HG03159 (cell line): Measurements from ENCODE around the gene SKI.
A peak's percentile ranks its signal among the peaks of the same experiment; 100 is the strongest.

ENCODE experiments used
- ATAC-seq: cut with Tn5 transposase; IDR thresholded peaks from one replicate; pipeline ENCODE4 v1.9.1; 2021; ENCODE audit warnings: mild to moderate bottlenecking, moderate library complexity; ENCODE audit not compliant: unreplicated experiment

The SKI gene

DNA sequence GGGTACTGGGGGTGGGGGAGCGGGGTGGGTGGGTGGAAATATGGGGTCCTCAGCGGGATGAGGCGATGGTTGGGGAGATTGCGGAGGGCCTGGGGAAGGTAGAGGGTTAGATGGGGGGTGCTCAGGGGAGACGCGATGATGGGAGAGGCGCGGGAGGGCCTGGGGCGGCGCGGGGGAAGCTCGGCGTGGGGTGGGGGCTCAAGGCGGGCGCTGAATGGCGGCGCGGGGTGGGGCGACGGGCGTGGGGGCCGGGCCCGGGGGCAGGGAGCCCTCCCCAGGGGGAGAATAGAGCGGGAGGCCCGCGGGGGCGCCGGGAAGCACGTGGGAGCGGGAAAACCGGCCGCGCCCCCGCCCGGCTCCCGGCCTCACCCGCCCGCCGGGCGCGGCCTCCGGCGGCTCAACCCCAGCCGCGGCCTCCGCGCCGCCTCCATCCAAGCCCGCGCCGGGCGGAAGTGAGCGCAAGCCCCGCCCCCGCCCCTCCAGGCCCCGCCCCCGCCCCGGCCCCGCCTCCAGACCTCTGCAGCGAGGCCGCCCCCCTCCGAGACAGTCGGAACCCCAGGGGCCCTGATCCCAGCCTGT is 33.7 kb upstream of the SKI start, which contains the start of gene FAAP20:
Gene FAAP20, minus strand, starts transcription at position 454 of the 579 bp plus-strand sequence. Its CDS starts 23 bp downstream, at position 431.
- peak; percentile 56 for ATAC-seq

DNA sequence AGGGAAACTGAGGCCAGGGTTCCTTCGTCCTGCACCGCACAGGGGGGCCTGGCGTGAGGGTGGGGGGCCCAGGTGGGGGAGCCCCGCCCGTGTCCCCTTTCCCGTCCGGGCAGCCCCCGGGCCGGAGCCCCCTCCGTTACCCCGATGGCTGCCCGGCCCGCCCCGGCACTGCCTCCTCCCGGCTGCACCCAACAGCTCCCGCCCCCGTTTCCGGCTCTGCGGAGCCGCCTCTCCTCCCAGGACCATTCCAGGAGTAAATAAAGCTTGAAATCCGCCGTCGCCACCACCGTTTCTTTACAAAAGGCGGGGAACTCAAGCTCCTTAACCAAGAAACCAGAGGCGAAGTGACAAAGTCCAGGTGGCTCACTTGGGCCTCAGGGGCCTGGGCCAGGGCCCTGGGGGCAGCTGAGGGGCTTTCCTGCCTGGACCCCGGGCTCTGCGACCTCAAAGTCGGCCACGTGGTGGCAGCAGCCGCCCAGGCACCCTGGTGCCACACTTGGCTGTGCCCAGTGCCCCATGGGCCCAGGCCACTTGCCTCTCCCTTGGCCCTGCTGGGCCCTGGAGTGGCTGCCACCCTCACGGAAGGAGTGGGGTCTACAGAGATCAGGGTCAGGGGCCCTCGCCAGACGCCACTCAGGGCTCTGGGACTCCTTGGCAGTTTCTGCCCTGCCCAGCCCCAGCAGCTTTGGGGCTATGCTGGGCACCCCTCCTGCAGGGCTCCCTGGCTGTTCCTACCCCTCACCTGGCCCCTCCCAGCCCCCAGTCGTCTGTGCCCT is 33.0 kb upstream of the SKI start:
- ATAC-seq: peak; percentile 65

- ATAC-seq: no peak
Observed at GRCh38 chr1:2195785-2196184, 32.3 kb upstream of the SKI start.

DNA sequence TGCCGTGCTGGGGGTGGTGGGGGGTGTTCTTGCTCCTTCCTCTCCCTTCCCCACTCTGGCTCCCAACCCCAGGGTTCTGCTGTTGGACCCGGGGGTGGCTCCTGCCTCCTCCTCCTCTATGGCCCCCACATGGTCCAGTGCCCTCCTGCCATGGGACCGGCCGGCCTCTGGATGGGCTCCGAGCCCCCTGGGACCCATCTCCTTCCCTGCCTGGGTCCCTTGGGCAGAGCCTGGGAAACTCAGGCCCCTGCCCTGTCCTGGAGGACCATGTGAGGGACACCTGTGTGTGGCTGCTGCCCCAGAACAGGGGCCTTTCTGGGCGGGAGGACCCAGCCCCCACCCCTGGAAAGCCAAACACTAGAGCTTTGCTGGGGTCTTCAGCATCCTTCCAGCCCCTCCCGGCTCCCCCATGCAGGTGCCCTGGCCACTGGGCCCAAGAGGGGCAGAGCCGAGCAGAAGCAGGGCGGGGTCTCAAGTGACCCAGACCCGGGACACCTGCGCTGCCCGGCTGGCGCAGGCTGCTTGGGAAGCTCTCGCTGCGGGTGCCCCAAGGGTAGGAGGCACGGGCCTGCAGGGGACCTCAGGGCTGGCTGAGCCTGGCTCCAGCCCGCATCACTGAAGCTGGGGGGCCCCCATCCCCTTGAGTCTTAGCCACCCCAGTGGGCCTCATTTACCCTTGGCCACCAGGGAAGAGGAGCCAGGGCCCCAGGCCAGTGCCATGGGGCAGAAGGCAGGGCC is 31.0 kb upstream of the SKI start:
- ATAC-seq: no peak

DNA sequence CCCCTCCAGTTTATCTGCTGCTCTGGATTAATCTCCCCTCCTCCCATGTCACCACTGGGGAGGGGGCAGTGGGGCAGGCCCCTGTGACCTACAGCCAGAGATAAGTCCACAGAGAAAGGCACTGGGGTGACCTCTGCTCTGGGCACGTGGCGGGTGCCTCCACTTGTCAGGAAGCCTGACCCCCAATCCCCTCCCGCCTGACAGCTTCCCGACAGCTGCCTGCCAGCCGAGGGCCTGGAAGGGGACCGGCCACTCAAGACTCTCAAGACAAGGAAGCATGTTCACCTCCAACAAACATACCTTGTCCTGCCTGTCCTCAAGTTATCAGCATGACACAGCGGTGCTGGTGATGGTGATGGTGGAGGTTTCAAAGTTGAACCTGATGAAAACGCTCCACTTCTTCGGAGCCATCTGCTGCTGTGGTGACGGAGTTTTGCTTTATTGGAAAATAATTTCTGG is 30.4 kb upstream of the SKI start:
- no peak for ATAC-seq

- ATAC-seq: no peak
Observed at GRCh38 chr1:2198571-2198970, 29.5 kb upstream of the SKI start.

DNA sequence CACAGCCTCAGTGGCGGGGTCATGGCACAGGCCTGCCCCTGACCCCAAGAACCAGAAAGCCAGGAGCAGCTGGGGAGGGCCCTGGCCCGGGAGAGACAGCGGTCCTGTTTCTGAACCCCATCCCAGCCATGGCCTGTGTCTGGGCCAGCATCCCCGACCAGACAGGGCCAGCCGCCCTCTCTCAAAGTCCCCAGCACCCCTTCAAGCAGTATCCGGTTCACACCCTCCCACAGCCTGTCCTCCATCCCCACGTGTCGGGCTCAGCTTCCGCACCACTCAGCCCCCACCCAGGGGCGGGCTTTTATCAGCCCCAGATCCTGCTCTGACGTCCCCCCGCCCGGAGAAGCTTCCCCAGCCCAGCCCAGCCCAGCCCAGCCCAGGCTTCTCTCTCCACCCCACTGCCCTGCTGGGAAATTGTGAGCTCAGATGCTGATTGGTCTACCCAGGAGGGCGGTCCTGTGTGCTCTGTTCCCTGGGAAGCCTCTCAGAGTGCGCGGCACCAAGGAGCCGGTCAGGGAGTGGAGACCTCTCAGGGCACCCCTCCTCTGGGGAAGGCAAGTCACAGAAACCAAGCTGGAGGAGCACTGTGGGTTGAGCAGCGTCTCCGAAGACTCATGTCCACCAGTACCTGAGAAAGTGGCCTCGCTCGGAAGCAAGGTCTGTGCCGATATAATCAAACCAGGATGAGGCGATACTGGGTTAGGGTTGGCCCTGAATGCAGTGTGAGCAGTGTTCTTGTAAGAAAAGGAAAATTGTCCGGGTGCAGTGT is 28.9 kb upstream of the SKI start:
- no peak for ATAC-seq

GRCh38 chr1:2200308-2200943 is 27.7 kb upstream of the SKI start:
- ATAC-seq: no peak

DNA sequence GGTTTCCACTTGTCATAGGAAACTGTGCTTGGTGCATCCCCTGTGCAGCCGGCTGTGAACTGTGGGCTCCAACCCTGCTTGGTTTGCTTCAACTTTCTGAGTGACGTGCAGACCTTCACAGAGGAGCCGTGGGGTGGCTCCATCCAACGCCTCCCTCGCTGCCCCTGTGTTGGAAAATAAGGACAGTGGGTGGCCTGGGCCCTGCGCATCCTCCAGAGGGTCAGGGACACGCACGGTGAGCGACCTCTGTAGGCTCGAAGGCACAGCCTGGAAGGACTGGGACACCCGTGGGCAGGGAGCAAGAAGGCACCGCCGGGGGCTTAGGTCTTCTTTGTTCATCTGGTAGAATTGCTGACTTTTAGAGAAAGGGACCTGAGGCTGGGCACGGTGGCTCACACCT is 27.1 kb upstream of the SKI start:
- ATAC-seq: no peak

DNA sequence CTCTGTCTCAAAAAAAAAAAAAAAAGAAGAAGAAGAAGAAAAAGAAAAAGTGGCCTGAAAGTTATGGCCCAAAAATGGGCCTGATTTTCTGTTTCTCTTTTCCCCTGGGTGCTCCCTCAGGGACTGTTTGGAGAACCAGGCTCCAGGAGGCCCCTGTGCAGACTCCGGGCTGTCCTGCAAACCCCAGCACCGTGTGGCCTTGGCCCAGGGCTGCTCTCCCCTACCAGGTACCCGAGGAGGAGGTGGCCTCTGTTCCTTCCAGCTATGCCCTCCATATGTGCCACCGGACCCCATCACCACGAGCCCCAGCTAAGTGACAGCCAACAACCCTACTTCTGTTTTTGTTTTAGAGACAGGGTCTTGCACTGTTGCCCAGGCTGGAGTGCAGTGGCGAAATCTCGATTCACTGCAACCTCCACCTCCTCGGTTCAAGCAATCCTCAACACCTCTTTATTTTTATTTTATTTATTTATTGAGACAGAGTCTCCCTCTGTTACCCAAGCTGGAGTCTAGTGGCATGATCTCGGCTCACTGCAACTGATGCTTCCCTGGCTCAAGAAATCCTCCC is 26.0 kb upstream of the SKI start:
- ATAC-seq: no peak

DNA sequence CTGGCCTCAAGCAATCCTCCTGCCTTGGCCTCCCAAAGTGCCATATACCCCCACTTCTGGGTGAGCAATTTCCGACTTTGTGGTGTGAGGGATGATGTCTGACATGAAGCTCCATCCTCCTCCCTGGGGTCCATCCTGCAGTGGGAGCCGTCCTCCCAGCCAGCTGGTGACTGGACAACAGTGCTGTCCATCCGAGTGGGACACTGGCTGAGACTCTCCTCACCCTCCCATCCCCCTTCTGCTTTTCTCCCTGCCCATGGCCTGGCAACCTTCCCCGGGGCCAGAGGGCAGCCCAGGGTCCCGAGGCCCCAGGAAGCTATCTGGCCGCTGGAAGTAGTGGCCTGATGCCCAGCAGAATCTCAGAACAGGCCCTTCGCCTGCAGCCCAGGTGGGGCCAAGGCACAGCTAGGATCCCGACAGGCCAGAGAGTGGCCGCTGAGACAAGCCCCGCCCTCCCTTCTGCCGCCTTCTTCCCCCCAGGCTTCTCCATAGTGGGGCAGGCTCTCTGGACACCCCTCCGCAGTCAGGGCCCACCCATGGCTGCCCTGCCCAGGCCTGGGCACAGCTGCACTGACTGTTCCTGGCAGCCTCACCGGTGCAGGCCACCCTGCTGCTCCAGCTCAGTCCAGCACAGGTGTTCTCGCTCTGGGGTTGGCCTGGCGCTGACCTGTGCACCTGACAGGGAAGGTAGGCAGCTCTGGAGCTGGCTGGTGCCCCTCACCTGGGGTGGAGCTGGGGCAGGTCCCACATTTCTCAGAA is 25.1 kb upstream of the SKI start:
- no peak for ATAC-seq

DNA sequence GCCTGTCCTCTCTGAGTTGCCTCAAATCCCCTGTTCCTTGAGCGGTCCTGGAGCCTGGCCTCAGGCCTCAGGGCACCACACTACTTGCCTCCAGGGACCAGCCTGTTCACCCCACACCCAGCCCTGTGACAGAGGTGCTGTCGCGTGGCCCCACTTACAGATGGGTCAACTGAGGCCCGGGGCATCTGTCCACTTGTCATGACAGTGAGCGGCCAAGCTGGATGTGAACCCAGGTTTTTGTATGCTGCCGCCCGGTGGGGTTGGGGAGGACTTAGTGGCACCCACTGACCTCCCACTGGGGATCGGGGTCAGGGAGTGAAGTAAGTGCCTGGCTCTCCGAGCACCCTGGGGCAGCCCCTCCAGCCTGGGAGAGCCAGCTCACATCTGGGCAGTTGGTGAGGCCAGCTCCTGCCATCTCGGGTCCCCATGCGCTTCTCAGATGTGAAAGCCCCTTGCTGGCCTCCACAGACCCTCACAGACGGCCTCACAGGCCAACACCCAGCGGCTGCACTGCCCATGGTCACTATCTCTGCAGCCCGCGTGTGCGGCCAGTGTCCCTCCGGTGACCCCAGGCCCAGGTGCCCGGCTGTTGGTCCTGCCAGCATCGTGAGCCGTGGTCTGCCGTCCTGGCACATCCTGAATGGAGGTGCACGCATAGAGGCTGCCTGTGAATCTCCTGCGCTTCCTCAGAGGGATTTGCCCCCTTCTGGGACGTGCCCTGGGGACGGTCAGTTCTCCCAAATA is 24.3 kb upstream of the SKI start:
- no peak for ATAC-seq

DNA sequence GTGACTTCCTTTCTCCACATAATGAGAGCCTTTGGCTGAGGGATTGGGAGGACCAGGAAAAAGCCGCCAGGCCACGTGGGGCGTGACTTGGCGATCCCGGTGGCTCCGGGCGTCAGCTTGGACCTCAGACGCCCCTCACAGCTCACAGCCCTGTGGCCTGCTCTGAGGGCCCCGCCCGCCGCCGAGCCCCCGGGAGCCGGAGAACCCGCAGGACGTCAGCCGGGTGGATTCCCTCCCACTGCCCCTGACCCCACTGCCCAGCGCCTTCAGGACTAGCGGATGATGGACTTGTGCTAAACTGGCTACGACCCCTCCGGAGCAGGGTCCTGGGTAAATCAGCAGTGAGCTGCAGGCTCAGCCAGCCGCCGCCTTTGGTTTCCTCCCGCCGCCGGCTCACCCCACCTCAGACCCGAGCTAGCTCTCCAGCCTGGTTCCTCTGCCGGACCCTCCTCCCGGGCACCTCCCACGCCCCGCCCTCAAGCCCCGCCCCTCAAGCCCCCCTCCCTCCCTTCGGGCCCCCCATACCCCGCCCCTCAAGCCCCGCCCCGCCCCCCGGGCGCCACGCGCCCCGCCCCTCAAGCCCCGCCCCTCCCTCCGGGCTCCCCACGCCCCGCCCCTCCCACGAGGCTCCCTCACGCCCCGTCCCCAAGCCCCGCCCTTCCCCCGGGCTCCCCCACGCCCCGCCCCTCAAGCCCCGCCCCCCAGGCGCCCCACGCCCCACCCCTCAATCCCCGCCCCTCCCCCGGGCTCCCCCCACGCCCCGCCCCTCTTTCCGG is 23.5 kb upstream of the SKI start:
- no peak for ATAC-seq

DNA sequence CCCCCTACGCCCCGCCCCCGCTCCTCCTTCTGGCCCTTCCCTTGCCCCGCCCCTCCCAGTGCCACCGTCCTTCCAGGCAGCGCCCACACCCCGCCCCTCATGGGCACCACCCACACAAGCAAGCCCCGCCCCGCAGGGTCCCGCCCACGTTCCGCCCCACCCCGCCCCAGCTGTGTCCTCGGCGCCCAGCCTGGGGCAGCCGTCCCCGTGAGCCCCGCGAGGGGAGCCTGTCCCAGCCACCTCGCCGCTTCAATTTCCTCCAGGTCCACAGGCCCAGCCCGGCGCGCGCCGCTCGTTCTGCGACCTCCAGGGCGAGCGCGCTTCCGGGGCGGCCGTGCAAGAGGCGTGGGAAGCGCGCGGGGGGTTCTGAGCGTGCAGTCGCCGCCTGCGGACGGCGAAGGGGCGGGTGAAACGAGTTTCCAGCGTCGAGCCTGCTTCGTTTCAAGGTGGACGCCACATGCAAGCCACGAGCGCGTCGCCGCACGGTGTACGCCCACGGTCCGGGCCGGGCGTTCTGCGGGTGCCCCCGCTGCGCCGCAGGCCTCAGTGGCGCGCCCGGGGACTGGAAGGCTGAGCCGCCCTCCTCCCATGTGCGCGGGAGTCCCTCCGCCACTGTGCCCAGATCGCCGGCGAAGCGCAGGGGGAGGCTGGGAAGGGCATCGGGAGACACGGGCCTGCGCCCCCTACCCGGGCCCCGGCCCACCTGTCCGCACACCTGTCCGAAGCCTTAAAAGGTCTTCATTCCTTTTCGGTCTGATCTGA is 22.7 kb upstream of the SKI start:
- ATAC-seq: peak; percentile 69

DNA sequence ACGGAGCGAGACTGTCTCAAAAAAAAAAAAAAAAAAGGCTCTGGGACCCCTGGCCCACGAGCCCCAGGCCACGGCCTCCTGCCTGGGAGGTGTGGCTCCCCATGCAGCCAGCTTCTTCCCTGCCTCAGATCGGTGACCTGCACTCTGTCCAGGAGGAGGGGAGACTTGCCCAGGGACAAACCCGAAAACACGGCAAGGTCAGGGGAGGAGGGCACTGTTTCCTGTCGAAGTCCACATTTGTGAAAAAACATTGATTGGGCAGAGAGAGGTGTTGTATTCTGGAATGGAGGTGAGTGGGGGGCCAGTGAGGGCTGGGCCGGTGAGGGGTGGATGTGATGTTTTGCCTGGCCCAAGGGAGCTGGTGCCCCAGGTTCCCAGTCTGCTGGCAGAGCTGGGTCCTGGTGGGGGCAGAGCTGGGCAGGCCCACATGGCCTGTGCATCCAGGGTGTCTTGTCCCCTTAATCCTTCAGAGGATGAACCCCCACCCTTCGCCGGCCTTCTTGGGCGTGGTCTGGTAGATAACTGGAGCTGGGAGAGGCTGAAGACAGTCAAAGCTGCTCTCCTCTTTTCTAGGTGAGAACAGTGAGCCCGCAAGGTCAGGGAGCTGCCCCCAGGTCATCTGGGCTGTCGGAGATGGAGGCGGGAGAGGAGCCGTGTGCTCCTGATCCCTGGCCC is 21.2 kb upstream of the SKI start:
- no peak for ATAC-seq

DNA sequence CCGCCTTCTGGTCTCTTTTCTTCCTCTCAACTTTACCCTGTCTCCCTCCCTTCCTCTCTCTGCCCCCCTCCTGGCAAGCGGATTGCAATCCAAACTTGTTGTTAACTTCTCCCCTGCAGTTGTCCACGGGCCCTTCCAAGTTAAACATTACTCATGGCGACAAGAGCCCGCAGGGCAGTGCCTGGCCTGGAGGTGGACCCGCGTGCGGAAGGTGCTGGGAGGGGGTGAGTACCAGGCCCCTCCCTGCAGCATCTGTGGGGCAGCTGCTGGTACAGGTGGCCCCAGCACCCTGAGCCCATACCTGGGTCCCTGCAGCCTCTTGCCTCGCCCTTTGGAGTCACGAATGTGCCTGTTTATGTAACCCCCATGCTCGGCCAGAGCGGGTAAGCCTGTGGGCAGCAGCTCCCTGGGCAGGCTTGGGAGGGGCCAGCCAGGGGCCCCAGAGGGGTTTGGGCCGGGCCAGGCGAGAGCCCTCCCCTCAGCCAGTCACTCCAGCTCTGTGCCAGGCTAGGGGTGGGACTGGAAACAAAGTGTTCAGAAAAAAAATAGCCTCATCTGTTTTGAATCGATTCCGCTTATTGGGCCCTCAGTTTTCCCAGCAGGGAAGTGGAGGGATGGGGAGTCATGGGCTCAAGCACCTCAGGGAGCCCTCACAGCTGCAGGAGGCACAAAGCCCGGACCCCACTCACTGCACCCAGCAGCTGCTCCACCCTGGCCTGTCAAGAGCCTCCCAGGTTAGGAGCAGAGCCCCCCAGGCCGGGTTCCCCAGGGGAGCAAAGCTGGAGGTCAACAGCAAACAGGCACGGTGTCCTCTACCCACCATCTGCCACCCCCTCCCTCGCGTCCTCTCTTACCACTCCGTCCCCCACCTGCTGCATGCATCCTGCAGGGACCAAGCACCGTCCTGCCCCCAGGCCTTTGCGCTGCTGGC is 19.5 kb upstream of the SKI start:
- no peak for ATAC-seq
